SHP77 (cell line): ENCODE measurements around the gene TNF.
A peak's percentile ranks its signal among the peaks of the same experiment; 100 is the strongest.

Source experiments
- DNase-seq, 2 experiments: peaks; one replicate each; lab custom pipeline; 2025; lab: John Stamatoyannopoulos, UW

TNF gene

DNA sequence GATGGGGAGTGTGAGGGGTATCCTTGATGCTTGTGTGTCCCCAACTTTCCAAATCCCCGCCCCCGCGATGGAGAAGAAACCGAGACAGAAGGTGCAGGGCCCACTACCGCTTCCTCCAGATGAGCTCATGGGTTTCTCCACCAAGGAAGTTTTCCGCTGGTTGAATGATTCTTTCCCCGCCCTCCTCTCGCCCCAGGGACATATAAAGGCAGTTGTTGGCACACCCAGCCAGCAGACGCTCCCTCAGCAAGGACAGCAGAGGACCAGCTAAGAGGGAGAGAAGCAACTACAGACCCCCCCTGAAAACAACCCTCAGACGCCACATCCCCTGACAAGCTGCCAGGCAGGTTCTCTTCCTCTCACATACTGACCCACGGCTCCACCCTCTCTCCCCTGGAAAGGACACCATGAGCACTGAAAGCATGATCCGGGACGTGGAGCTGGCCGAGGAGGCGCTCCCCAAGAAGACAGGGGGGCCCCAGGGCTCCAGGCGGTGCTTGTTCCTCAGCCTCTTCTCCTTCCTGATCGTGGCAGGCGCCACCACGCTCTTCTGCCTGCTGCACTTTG lies at the start of gene TNF:
TSS of gene TNF (plus strand) at position 231 of the 567 bp plus-strand sequence. CDS start at position 408, 177 bp downstream.
- no peak for DNase-seq

DNA sequence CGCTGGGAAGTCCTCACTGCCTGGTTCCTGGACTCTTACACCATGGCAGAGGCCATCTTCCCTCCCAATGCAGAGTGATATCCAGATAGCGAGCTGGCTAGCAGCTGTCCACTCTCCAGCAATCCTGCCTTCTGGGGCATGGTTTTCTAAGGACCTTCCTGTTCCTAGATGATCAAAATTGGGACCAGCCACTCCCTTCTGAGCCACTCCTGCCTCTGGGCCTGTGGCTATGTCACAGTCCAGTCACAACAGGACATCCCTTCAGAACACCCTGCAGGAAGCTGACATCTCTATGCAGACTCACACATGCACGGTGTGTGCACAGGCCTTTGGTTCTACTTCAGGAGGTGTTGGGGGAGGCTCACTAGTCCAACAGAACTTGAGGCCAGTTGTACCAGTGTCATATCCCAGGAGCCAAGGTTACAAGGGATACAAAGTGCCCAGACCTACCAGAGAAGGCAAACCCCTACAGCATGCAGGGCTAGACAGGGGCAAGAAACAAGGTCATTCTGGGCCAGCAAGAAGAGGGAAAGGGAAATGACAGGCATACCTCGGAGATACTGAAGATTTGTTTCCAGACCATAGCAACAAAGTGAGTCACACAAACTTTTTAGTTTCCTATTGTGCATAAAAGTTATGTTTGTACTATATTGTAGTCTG lies 49.3 kb upstream of the TNF start:
- no peak for DNase-seq

DNA sequence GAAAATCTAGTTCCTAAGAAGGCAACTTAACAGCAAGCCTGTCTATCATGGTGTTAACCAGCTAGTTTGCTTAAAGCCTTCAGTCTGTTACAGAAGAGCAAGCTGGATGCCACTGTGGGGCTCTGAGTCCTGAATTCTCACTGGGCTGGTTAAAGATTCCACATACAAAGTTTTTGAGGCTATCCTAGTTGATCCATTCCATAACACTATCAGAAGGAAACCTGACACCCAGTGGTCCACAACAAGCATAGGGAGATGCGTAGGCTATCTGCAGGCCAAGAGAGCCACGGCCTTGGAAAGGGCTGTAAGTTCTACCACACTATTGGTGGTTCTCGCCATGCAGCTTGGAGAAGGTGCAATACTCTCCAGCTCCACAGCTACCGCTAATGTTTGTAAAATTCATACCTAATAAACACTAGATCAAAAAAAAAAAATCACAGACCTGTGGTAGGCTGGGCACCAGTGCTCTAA lies 47.0 kb upstream of the TNF start:
- no peak for DNase-seq

DNA sequence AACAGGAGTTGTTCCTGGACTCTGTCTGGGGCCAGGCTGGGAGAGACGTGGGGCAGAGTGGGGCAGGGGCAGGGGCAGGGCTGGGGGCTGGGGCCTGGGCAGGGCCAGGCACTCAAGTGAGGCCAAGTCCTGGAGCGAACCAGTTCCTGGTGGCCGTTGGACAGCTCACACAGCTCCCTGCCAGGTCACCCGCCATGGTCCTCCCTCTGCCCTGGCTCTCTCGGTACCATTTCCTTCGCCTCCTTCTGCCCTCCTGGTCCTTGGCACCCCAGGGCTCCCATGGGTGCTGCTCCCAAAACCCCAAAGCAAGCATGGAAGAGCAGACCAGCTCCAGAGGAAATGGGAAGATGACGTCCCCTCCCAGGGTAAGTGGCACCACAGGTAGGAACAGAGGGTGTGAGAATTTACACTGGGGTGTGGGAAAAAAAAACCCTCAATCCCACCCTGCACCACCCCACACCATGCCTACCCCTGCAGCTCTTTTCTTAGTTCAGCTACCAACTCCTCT lies 46.5 kb upstream of the TNF start, which contains the start of gene MCCD1:
TSS of gene MCCD1 (plus strand) at position 142 of the 508 bp plus-strand sequence. CDS start at position 195, 53 bp downstream.
- no peak for DNase-seq

DNA sequence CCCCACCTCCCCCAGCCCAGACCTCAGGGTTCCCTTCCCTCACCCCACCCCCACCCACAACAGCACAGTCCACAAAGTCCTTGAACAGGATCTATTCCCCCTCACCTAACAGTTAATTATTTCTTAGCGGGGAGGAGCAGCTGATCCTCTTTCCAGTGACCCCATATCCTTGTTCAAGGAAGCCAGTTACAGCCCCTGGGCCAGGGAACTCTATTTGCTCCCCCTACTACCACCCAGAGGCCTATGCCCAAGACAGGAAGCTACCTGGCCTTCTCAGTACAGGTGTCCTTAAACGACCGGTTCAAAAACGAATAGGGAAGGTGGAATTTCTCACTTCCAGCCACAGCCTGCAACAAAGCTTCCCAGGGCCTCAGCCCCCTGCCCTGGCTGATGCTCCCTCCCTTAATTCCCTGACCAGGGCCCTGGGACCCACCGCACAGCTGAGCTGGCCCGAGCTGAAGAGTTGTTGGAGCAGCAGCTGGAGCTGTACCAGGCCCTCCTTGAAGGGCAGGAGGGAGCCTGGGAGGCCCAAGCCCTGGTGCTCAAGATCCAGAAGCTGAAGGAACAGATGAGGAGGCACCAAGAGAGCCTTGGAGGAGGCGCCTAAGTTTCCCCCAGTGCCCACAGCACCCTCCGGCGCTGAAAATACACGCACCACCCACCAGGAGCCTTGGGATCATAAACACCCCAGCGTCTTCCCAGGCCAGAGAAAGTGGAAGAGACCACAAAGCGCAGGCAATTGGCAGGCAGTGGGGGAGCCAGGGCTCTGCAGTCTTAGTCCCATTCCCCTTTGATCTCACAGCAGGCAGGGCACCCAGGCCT lies 45.8 kb upstream of the TNF start:
- no peak for DNase-seq

DNA sequence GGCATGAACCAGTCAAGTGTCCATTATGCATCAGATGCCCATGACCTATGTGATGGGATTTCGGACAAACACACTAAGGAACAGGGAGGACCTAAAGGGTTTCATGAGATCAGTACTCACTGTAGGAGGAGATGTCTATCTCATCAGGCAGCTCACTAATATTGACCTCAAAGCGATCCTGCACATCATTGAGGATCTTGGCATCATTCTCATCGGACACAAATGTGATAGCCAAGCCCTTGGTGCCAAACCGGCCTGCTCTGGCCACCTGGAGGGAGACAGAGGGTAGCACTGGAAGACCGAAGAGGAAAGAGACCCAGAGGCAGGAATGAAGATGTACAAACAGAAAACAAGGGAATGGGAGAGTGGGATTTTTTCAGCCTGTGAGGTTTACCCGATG lies 44.7 kb upstream of the TNF start:
- no peak for DNase-seq

DNA sequence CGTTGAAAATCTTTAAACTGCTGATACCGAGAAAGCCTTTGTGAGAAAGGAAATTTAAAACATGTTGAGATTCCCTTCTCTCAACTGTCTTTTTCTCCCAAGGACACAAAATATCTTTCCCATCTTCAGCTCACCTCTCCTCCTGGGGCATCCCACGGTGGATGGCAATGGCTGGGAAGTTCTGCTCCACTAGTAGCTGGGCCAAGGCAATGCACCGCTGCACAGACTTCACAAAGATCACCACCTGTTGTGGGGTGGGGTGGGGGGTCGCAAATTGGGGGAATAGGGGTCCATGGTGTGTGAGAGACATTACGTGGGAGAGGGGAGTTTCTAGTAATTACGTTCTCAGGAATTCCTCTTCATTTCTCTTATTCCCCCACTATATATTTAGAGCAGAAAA lies 44.2 kb upstream of the TNF start:
- no peak for DNase-seq

DNA sequence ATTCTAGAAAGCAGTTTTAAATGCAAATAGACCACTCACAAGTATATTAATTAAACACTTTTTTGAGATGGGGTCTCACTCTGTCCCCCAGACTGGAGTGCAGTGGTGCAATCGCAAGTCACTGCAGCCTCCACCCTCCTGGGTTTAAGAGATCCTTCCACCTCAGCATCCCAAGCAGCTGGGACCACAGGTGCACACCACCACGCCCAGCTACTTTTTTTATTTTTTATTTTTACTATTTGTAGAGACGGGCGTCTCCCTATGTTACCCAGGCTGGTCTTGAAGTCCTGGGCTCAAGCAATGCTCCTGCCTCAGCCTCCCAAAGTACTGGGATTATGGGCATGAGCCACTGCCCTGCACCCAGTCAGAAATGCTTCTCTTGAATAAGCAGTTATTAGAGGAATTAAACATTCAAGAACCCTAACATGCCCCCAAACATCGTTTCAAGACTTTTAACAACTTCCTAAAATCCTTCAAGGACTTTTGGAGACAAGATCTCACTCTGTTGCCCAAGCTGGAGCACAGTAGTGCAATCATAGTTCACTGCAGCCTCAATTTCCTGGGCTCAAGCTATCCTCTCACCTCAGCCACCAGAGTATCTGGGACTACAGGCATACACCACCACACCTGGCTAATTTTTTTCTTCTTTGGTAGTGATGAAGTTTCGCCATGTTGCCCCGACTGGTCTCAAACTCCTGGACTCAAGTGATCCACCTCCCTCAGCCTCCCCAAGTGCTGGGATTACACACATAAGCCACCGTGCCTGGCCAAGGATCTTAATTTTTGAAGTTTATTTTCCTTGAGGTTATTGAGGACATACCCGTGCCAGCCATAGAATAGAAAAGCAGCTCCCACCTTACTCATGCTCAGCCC lies 43.4 kb upstream of the TNF start:
- no peak for DNase-seq

DNA sequence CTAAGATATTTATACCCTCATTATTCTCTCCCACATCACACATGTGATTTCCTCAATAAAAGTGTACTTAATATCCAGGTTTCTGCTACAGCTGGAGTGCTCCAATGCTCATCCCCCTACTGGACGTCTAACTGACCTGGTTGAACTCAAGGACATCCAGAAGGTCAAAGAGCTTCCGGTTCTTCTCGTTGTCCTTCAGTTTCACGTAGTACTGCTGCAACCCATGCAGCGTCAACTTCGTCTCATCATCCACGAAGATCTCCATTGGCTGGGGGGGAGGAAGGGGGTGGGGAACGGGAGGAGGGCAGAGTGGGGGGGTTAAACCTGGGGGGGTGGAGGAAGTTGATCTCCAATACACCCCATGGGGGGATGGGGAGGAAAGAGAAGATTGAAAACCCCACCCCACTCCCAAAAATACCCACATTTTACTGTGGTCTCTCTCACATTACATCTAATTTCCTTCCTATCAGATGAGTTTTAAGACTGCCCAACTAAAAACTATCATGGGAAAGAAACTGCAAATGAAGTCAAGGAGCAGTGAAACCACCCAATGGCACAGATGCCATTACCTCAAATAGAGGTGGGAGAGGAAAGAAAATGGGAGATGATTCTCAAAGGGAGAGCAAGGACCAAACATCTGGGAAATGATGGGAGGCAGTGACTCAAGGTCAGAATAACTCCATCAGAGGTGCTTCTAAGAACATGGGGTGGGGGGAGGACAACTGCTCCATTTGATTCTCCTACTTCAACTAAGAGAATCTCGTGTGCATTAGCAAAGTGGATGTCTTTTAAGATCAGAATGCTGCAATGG lies 42.5 kb upstream of the TNF start:
- DNase-seq: no peak

DNA sequence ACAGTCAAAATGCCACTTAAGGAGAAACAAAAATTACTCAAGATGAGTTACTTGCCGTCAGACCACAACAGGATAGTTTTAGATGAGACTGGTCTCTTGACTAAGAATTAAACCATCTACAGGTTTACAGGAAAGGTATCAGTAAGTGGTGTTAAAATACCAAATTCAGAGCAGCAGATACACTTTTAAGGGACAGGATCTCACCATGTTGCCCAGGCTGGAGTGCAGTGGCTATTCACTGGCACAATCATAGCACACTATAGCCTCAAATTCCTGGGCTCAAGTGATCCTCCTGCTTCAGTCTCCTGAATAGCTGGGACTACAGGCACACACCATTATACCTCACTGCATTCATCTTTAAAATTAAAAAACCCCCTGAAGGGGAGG lies 41.9 kb upstream of the TNF start:
- no peak for DNase-seq

DNA sequence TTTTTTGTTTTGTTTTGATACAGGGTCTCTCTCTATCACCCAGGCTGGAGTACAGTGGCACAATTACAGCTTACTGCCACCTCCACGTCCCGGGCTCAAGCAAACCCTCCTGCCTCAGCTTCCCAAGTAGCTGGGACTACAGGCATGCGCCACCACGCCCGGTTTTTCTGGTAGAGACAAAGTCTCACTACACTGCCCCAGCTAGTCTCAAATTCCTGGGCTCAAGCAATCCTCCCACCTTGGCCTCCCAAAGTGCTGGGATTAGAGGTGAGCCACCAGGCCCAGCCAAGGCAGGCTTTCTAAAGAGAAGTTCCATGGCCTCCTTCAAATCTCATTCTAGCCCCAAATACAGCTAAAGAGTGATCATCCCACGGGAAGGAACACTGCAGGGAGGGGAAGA lies 41.4 kb upstream of the TNF start:
- no peak for DNase-seq

DNA sequence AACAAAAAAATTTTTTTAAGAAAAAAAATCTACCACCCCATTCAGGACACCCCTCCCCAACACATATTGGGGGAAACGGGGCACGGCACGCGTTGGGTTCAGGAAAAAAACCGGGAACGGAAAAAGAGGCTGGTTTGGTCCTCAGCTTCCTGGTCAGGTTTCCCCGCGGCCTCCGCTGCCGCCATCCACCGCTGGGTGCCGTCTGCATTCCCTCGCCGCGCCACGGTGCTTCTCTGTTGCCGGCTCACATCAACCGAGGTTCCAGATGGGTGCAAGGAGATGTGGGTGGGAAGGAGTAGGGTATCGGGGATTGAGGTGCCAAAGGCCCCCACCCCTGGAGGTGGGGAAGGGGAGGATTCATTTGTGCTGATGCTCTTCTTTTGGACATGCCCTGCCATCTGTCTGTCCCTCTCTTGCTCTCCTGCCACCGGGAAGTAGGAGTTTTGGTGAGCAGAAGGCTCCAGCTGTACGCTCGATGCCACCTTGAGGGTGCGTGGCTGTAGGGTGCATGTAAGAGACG lies 40.8 kb upstream of the TNF start:
- no peak for DNase-seq

DNA sequence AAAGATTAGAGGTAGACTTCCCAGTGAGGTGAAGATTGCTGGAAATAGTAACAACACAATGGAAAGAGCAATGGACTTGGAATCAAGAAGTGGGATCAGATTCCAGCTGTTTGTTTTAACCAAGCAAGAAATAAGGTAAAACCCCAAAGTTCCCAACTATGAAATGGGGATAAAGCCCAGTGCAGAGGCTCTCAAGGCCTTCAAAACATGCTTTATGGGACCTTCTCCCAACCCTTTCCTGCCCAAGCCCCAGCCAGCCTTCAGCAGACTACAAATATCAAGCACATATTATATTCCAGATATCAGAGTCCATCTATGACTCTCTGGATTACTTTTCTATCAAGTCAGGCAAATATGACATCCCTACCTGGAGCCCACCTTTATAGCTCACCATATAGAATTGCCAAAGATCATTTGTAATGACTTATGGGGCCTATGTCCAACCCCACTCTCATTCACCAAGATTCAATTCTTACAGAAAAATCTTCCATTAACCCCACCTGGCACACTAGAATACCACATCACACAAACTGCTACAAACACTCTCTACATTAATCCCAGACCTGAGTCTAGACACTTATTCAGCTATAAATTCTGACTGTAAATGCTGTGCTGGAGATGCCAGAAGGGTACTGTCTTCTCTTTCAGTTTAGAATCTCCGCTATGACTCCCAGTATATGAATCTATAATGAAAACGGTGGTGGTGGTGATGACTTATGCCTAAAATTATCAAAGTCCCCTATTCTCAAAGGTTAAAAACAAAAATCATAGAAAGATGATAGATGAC lies 39.6 kb upstream of the TNF start:
- no peak for DNase-seq

DNA sequence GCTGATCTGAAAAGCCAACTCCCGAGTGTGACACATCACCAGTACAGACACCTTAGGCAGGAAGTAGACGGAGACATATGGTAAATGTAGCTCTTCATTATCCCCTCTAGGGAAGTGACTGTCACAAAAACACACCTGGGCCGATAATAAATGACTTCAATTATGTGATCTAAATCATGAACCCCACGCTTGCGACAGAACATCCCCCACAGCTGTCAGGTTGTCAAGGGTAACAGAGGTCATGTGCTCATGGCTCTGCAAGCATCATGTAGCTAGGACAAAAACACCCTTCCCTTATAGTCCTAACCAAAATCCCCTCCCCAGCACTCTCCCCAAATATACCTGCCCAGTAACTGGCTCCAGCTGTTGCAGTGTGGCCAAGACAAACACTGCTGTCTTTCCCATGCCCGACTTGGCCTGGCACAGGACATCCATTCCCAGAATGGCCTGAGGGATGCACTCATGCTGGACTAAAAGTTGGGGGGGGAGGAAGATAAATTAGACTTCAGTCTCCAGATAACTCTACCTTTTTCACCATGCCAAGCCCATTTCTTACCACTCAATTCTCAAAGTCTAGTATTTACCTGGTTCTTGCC lies 36.5 kb upstream of the TNF start:
- no peak for DNase-seq

DNA sequence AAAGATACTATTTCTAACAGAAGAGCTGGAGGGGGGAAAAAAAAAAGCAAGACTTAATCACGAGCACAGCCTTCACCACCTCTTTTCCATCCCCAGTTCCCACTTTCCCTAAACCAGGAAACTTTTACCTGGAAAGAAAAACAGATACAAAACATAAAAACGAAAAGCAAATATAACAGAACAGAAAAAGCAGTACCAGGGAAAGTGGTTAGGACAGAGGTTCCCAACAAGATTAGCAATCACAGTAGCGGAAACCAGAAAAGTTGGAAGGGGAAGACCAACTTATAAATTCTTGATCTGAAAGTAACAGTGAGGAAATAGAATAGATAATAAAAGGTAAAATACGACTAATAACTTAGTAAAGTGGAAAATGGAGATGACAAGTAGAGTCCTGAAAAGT lies 34.7 kb upstream of the TNF start:
- no peak for DNase-seq

DNA sequence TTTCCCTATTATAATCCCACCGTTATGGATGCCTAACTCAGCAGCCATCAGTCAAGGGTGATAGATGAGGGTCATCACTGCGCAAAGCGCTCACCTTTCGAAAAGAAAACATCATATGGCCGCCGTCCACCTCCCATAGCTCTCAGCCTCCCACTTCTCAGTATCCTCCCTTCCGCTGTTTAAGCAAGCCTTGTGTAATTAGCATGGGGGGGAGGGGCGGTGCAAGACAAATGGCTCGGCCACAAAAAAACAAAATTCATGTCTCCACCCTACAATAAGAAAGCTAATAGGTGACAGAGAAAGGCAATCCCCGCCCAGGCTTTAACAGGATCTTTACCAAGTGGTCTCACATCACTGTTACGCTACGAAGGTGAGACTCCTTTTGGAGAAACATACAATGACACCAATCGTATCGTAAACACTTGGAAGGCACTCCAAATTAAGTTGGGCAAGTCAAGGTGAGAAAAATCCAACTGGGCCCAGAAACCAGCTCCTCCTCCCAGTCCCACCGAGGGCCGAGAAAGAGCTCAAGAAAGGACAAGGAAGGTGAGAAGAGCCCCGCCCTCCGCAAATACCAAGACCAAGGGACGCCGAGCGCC lies 34.2 kb upstream of the TNF start:
- DNase-seq: peak in 1 of 2 experiments; percentile 34

DNA sequence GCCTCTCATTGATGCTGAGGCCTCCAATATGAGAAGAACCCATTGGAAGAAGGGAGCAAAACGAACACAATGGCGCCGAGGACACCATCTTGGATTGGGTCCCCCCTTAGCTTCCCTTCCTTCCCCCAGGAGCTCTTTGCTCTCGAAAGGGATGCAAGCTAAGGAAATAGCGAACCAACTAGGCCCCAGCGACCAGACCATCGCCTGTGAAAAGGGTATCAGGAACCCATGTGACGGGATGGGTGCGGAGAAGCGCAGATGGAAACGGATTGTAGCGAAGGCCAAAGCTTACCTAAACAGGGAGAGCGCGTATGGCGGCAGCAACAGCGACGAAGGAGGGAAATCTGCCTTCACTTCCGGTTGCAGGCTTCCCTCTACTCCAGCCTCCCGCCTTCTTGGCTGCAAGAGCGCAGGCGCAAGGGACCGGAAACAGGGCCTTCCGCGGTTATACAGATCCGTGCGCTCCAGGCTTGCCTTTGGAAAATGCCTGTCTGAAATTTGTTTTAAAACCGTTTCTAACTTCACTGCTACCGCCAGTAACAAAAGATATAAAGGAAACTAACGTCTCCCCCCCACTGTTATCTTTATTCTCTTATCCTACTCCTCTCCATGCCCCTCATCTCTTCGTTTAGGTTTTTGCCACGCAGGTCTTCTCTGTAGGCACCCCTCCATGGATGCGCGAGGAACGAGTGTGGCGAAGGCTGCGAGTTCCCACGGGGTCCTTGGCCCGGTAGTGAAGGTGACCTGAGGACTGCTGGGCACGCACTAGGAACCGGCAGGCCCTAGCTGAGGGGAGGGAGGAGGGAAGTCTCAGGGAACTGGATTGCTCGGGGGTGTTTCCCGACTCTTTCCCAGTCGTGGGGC lies 33.5 kb upstream of the TNF start, which contains the start of gene DDX39B:
TSS of gene DDX39B (minus strand) at position 346 of the 864 bp plus-strand sequence. CDS start 1,471 bp downstream, outside the sequence.
- peak; percentile 89 to 97 for DNase-seq

DNA sequence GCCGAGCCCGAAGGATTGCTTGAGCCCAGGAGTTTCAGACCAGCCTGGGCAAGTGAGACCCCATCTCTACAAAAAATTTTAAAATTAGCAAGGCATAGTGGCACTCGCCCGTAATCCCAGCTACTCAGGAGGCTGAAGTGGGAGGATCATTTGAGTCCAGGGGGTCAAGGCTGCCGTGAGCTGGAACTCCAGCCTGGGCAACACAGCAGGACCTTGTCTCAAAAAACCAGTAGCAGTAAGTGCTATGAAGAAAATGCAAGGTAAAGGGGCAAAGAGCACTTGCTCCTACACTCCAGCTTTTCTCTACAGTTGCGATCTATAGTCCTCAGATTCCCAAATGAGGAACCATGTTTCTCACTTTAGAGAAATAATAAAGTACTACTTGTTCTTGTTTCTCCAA lies 31.7 kb upstream of the TNF start:
- DNase-seq: no peak
